Mammary epithelial cell (primary cell): Measurements from ENCODE around the gene PRRT2.

Source experiments
- EZH2 ChIP-seq: IDR thresholded peaks from 2 replicates; pipeline ENCODE4 v1.6.1; 2012; ENCODE audit warnings: low read length, inconsistent platforms, borderline replicate concordance
- TF ChIP-seq, protein P1 (sequence below), 2 donors: IDR thresholded peaks in 1 of 2; conservative IDR thresholded peaks in 1 of 2; 2 replicates each; pipeline ENCODE4 v1.5.1; 2011 to 2012; ENCODE audit warnings: inconsistent platforms in 2 of 2, low read length in 2 of 2, mild to moderate bottlenecking in 2 of 2, control low read depth in 1 of 2, low read depth in 1 of 2; ENCODE audit not compliant: insufficient read depth in 1 of 2; ENCODE audit errors: extremely low read depth in 1 of 2

- TF ChIP-seq, protein P1, sequence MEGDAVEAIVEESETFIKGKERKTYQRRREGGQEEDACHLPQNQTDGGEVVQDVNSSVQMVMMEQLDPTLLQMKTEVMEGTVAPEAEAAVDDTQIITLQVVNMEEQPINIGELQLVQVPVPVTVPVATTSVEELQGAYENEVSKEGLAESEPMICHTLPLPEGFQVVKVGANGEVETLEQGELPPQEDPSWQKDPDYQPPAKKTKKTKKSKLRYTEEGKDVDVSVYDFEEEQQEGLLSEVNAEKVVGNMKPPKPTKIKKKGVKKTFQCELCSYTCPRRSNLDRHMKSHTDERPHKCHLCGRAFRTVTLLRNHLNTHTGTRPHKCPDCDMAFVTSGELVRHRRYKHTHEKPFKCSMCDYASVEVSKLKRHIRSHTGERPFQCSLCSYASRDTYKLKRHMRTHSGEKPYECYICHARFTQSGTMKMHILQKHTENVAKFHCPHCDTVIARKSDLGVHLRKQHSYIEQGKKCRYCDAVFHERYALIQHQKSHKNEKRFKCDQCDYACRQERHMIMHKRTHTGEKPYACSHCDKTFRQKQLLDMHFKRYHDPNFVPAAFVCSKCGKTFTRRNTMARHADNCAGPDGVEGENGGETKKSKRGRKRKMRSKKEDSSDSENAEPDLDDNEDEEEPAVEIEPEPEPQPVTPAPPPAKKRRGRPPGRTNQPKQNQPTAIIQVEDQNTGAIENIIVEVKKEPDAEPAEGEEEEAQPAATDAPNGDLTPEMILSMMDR (conservative IDR thresholded peaks at IDR 0.05 in 1 of 2, IDR thresholded peaks at IDR 0.05 in 1 of 2; ENCODE audit: extremely low read depth in 1 of 2, insufficient read depth in 1 of 2, low read depth in 1 of 2, low read length in 2 of 2), result peak in 1 of 2 donors; percentile 33
- no peak for TF ChIP-seq EZH2
Observed at GRCh38 chr16:29862383-29862883, 50.4 kb downstream of the PRRT2 start.
